ENCODE data around the gene TSPO2.
"Not testable (repeated sequence)": the region's sequence is repeated elsewhere in the genome, so short reads cannot be mapped to it uniquely, and the experiment has no call there.

The TSPO2 gene, protein sequence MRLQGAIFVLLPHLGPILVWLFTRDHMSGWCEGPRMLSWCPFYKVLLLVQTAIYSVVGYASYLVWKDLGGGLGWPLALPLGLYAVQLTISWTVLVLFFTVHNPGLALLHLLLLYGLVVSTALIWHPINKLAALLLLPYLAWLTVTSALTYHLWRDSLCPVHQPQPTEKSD

DNA sequence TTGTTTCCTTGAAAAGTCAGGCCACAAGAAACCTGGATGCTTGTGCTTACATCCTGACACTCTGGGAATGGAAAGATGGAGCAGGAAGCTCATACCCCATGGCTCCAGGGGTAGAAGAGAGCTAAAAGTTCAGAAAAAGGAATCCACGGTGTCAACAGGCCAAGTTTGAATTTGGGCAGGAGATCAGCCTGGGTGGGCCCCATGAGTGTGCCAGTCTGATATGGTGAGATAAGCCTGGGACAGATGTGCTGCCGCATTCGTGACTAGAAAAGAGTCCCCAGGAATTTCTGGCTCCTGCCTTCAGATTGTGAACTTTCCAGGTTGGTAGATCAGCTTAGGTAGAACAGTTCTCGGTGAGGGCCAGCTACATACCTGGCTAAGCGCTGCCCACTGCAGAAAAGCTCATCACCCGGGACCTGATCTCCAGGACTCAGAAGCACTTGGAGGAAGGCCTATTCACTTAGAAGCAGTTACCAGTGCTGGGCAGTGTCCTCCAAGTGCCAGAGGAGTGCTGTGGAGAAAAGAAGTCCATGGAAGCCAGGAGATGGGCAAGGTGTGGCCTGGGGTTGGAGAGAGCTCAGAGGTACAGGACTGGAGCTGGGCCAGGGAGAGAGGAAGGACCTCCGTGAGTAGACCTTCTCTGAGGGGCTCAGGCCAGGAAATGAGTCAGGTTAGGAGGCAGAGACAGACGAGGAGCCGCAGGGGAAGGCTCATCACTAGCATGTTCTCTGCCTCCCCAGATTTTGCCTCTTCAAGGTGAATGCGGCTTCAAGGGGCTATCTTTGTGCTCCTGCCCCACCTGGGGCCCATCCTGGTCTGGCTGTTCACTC, at the start of gene TSPO2:
Gene TSPO2 (plus strand): TSS at position 242 of the 830 bp plus-strand sequence. CDS start 519 bp downstream, at position 761.
- no peak for DNase-seq (ENCODE audit: low spot score)

DNA sequence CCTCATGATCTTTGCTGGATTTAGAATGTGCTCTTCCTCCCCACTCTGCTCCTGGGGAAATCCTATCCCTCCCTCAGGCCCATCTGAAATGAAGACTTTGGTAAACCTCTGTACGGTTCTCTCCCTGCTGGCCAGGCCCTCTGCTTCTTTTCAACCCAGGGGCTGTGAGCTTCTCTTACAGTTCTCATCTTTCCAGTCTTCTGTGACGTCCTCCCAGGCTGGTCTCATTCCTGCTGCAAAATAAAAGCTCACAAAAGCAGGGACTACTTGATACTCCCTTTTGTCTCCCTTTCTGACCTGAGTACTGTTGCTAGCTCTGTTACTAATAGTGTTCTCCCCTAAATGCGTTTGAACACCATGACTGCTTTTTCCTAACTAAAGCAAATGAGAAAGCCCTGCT, 49.5 kb upstream of the TSPO2 start:
- DNase-seq (ENCODE audit: low spot score), result no peak

DNA sequence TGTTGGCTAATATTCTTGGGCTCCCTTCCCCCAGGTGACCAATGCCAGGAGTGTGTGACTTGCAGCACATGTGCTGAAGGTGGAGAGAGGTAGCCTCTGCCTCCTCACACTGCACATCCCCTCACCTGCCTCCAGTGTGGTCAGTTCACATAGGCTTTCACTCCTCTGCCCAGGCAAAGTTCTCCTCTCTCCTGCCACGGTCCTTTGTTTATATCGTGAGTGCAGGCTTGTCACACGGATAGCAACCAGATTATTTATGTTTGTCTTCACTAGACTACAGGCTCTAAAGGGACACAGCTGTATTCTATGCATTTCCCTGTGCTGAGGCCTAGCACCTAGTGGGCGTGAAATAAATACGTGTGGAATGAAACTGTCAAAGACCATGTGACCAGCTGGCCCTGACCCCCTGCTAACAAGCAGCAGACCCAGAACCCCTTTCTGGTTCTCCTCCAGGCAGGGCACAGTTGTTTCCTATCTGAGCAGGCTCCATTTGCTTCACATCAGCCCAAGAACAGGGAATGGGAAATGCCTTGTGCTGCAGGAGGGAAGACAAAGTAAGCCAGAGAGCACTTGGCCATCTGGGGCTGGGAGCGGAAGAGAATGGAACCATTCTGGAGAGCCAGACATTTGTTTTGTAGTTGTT, 45.6 kb upstream of the TSPO2 start:
- DNase-seq (ENCODE audit: low spot score), result no peak

DNA sequence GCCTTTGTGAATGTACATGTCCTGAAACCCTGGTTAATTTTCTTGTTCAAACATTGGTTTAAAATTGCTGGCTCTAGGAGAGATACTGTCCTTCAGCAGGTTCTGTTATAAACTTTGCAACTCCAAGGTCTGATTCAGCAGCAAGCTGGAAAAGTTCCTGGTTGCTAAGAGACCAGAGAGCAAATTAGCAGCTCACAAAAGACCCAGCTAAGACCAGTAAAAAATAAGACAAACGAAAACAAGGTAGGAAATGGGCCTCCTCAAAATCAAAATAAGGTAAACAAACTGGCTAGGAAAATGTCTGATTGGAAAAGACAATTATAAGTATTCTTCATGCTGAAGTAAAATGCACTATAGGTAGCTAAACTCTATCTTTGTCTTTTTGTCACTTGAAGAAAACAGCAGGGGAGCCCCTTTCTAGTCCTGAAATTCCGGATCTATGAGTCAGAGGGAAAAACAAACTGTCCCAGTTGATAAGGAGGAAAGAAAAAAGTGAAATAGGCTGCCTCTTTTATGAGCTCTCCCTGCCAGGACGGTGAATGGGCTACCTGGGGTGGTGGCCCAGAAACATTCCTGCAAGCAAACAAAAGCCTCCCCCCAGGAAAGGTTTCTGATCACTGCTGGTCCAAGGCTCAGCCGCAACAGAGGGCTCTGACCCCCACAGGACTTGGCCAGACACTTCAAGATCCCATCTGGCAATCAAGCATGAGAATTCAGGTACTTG, 44.9 kb upstream of the TSPO2 start:
- DNase-seq (ENCODE audit: low spot score), result peak; percentile 9

DNA sequence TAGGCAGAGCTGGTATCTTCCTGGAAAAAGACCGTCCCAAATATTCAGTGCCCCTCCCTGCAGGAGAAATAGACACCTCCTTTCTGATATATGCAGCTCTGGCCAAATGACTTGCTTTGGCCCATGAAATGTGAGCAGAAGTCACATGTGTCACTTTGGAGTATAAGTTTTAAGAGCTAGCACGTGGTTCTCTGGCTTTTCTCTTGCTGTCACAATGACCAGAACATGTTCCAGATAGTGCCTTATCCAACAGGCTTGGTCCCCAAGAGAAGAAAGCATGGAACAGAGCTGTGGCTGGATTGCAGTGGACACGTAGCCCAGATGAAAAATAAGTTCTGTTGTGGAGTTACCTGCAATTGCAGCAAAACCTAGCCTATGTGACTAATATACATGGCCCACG, 43.6 kb upstream of the TSPO2 start:
- no peak for DNase-seq (ENCODE audit: low spot score)

DNA sequence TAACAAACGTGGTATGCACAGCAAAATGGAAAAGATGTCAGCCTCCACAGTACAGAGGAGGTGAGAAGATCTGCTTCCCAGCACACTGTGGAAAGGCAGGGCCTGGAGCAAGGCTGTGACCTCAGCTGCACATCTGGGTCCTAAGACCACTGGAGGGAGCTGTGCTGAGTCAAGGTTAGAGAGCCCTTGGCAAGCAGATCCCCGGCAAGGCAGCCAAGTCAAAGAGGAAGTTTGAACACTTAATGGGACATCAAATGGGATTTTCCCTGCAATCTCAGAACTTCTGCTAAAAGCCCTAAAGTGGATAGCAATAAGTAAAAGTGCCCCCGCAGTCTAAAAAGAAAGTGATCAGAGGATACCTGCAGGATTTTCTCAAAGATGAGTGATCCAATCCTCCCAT, 42.7 kb upstream of the TSPO2 start:
- DNase-seq (ENCODE audit: low spot score), result peak; percentile 36

DNA sequence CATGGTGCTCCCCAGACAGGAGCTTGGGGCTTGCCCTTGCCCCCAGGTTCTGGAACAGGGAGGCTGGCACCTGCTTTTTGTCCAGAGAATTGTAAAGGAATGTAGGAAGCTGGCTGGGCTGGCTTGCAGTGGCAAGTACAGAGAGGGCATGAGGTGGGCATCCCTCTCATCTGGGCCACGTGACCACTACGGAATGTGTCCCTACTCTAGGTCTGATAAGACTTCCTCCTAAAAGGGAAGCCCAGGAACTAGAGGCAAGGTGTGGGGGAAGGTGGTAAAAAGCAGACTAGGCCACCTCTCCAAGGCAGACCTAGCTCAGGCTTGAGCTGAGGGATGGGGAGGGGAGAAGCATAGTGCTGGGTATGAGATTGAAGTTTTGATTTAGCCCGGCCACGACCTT, 42.0 kb upstream of the TSPO2 start:
- DNase-seq (ENCODE audit: low spot score), result no peak

DNA sequence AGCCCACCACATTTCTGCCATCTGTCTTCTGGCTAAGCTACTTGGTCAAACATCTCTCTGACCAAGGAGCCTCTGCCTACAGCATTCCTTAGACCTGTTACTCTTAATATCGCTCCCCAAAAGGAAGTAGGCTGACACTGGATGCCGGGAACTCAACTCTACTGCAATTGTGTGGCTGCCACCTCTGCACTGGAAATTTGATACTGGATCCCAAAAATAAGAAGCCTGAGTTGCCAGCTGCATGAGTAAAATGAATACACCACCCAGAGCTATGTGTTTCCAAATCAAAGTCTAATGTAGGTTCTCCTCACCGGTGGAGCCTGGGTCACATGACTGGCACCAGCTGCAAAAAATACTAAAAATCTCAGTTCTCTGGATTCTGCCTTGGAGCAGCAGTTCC, 40.1 kb upstream of the TSPO2 start:
- DNase-seq (ENCODE audit: low spot score), result no peak

DNA sequence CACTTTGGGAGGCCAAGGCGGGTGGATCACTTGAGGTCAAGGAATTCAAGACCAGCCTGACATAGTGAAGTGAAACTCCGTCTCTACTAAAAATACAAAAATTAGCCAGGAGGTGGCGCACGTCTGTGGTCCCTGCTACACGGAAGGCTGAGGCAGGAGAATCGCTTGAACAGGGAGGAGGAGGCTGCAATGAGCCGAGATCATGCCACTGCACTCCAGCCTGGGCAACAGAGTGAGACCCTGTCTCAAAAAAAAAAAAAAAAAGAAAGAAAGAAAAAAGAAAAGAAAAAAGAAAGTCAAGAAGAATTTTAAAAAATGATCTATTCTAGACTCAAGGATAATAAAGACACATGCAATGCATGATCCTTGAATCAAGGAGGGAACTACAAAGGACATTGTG, 36.0 kb upstream of the TSPO2 start:
- DNase-seq (ENCODE audit: low spot score), result not testable (repeated sequence)

DNA sequence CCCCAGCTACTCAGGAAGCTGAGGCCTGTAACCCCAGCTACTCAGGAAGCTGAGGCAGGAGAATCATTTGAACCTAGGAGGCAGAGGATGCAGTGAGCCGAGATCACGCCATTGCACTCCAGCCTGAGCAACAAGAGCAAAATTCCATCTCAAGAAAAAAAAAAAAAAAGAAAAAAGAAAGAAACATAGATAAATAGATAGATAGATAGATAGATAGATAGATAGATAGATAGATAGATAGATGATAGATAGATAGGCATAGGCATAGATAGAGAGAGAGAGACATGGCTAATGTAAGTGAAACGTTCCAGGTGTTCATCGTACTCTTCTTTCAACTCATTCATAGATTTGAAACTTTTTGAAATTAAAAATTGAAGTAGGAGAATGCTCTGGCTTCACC, 35.3 kb upstream of the TSPO2 start:
- not testable (repeated sequence) for DNase-seq (ENCODE audit: low spot score)

DNA sequence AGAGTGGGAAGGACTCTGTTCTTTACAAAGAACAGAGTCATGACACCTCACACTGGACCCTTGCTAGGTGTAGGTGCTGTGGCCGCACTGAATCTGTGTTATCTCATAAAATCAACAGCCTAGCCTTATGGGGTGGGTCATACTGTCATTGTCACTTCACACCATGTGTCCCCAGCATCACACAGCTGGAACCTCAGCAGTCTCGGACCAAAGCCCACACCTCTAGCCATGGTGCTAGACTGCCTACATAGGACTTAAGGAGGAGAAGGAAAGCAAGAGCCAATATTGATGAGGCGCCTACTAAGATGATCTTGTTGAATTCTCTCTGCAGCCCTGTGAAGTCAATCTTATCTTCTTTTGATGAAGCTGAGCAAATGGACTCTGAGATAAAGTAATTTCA, 34.3 kb upstream of the TSPO2 start:
- DNase-seq (ENCODE audit: low spot score), result no peak

DNA sequence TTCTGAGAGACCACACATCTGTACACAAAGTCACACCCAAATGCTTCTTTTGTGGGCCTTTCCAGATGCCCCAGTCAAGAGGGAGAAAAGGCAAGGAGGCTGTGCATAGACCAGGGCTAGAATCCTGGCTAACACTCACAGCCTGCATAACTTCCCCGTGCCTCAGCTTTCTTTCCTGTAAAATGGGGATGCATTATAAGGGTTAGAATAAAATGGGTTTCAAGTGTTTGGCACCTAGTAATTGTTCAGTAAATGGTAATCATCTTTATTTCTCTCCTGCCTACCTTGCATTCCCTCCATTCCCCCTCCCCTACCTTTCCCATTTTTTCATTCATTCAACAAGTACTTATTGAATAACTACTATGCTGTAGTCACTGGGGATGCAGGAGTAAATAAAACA, 32.6 kb upstream of the TSPO2 start:
- no peak for DNase-seq (ENCODE audit: low spot score)

DNA sequence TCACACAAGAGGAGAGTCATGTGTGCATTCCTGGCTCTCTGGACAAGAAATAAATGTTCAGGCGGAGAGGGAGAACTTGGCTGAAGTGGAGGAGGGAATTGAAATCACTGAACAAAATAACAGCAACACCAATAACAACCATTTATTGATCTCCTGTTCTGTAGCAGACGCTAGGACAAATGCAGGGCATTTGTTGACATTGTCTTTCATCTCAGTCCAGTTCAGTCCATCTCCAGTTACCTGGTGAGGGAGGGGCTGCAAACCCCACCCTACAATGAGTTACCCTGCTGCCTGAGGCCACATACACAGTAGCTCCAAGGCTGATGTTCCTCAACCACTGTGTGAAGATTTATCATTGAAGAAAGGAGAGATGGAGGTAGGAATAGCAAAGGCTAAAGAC, 30.6 kb upstream of the TSPO2 start:
- DNase-seq (ENCODE audit: low spot score), result no peak

DNA sequence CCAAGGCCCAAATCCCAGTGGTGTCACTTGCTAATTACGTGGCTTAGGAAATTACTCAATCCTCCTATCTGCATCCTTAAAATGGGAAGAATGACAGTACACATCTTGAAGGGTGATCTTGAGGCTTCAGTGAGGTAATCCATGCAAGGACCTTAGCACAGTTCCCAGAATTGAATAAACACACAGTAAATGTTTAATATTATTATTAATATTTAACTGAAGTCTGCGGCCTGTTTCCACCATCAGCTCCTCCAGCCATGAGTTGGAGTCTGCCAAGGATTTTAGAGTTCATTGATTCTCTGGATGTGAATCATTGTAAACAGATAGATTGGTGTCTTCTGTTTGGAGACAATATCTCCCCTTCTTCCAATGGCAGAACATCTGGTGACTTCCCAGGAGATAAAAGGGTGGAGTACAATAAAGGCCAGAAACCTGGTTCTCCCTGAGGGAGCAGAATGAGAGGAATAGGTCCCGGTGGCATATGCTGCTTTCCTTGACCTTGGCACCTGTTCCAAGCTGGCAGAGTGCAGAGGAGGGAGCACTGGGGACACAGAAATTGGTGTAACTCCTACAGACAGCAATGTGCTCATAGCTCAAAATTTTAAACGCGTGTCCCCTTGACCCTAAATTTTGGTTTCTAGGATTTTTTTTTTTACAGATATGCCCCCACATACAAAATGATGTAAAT, 28.7 kb upstream of the TSPO2 start:
- no peak for DNase-seq (ENCODE audit: low spot score)

DNA sequence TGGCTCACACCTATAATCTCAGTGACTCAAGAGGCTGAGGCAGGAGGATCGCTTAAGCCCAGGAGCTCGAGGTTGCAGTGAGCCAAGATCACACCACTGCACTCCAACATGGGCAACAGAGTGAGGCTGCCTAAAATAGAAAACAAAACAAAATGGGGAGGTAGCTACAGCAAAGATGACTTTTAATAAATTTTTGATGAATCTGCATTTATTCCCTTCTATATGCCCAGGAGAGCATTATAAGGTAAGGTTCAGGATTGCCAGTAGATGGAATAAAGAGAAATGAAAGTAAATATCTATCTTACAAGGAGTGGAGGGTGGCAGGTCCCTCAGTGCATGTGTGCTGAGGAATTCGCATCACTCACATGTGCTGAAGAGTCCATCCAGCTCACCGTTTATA, 27.5 kb upstream of the TSPO2 start:
- no peak for DNase-seq (ENCODE audit: low spot score)

DNA sequence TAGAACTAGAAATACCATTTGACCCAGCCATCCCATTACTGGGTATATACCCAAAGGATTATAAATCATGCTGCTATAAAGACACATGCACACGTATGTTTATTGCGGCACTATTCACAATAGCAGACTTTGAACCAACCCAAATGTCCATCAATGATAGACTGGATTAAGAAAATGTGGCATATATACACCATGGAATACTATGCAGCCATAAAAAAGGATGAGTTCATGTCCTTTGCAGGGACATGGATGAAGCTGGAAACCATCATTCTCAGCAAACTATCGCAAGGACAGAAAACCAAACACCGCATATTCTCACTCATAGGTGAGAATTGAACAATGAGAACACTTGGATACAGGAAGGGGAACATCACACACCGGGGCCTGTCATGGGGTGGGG, 26.4 kb upstream of the TSPO2 start:
- DNase-seq (ENCODE audit: low spot score), result not testable (repeated sequence)

DNA sequence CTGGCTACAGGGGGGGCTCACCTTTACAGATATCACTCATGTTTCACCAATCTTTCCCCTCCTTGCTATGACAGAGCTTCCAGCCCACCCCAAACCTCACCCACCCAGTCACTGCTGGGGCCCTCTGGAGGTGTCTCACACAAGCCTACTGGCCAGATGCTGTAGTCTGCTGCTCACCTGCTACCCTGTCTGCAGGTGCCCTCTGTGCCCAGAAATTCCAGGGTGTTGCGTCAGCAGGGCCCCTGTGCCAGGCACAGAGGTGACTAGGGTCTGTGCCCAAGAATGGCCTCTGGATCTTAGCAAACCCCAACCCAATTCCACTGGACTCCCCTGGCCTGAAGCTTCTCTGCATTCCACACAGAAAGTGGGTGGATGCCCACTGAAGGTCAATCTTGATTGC, 24.6 kb upstream of the TSPO2 start:
- DNase-seq (ENCODE audit: low spot score), result no peak

DNA sequence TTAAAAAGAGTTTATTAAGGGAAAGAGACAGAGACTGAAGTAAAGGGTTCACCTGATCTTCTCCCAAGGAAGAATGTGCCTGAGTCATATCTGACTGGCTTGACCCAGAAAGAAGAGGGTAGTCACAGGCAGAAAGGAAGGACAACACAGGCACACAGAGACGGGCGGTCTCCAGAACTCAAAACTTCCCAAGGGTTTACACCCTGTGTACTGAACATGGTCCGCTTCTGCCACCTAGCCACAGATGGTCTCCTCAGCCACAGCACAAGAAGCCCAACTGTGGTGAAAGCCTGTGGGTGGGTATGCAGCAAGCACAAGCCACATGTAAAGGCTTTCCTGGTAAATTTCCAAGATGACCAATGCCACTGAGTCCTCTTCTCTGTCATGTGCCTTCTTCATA, 20.4 kb upstream of the TSPO2 start:
- DNase-seq (ENCODE audit: low spot score), result no peak

DNA sequence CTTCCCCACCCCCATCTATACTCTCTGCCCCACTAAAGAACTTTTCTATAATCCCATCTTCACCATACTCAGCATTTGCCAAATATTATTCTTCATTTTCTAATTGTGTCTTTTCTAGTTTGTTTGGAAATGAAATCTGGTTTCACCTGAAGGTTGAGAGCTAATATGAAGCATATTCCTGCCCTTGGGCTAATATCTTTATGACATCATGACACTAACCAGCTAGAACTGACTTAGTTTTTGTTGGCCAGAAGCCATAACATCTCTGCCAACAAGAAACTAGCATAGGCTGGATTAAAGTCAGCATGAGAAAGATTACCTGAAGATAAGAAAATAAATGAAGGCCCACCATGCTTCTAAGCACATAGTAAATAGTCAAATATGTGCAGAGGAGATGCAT, 20.0 kb upstream of the TSPO2 start:
- no peak for DNase-seq (ENCODE audit: low spot score)

DNA sequence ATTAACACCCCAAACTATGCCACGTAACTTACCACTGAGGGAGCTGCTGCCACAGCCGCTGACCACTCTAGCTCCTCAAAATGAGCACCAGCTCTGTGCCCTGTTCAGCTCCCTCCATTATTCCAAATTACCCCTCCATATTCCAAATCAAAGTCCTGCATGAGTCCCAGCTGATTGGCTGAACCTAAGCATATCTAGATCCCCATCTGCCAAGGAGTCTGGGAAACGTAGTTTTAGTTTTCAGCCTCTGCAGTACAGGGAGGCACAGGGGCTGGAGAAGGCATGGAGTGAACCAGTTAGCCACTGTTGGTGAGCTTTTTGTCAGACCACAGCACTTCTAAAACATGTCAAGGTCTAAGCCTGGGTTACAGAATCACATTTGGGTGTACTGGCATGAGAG, 19.2 kb upstream of the TSPO2 start:
- DNase-seq (ENCODE audit: low spot score), result no peak

DNA sequence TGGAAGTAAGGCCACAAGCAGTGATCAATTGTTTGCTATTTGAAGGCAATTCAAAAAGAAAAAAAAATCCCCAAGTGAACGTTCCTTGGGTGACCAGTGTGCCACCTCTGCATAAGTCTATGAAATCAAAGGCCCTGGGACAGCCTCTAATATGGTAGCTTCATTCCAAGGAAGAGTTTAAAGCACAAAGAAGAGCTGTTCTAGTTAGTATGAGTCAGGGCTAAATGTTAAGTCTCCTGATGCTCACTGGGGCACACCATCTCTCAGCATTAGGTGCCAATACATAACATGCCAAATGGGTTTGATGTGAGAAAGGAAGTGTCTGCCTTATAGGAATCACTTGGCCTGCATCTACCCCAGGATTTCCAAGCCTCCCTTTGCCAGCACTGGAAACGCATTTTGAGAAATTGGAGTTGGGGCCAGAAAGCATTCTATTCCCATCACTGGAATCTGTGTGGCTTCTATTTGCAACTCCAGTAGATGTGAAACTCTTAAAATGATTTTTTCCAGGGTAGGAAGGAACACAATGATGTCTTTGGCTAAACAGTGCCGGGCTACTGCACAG, 16.2 kb upstream of the TSPO2 start:
- no peak for DNase-seq (ENCODE audit: low spot score)

DNA sequence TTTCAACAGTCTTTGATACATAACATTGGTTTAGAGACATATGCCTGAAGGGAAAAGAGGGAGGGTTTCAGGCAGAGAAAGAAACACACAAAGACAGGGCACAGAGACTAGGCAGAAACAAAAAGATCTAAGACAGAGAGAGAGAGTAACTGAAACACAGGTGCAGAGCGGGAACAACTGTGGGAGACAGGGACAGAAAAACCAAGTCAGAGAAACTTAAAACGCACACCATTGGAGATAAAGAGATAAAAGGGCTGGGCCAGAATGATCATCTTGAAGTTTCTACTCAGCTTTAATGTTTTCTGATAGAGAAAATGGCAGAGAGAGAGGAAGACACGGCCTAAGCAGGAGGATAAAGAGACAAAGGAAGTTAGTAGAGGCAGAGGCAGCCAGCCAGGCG, 15.0 kb upstream of the TSPO2 start:
- no peak for DNase-seq (ENCODE audit: low spot score)

Measured in pons (tissue), 1 donor.